ENCODE results near the gene GLDN.
"Not testable (repeated sequence)": the region's sequence is repeated elsewhere in the genome, so short reads cannot be mapped to it uniquely, and the experiment has no call there.

Gene GLDN

DNA sequence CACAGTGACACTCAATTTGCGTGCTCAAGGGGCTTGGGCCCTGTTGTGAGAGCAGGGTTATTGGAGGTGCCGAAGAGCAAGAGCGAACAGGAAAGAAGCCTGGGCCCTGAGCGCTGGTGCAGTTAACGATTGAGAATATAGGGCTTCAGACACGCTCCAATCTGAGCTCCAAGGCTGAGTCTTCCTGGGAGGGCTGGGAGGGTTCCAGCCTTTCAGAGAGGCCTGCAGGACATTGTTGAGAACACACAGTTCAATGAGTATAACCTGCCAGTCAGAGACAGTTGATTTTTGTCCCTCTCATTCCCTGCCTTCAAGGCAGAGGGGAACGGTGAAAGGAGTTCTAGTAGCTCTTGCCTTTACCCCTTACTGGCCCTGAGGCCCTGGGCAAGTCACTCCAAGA lies 47.3 kb downstream of the GLDN start:
- no peak for DNase-seq (ENCODE audit: low read depth)

DNA sequence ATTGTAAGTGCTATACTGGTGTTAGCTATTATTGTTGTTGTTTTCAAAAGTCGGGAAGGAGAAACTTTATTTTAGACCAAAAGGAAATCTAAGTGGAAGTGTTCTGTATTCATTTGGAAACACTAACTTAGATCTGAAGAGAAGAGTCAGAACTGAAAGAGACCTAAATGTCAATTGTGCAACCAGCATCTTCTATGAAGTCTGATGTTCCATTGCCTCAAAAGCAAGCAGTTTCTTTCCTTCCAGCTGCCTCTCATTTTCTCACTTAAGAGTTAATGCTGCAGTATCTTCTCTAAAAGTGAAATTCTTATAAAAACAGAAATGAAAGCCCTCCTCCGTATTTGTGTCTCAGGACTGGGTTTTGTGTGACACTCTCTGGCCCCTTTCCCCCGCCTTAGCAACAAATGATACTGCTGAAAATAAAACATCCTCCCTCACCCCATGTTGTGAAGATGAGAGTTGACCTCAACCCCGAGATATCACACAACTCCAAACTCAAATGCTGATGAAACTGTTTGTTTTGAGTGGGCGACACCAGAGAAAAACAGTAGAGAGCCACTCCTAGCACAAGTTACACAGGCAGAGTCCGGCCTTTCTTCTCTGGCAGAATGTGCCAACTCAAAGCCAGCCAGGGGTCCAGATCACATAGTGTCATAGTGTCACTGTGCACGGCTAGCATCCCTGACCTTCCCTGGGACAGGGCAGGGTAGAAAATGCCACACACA lies 48.9 kb downstream of the GLDN start:
- no peak for DNase-seq (ENCODE audit: low read depth)

DNA sequence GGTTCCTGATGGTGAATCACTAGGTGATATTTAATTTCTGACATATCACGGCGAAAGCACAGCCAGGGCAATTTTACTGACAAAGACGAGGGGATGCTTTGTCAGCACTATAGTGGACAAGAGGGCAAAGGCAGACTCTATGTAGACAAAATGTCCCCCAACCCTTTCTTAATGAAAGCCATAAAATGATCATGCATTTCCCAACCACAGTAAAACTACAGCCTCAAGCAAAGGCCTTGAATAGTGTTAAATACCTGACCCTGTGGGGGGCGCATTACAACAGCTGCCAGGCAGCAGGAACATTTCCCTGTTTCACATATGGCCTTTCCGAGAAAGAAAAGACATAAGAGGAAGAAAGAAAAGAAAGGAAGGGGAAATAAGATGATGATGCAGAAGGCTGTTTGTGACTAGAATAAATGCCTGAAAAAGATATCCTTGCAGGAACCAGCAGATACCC lies 49.5 kb downstream of the GLDN start:
- DNase-seq (ENCODE audit: low read depth): no peak

DNA sequence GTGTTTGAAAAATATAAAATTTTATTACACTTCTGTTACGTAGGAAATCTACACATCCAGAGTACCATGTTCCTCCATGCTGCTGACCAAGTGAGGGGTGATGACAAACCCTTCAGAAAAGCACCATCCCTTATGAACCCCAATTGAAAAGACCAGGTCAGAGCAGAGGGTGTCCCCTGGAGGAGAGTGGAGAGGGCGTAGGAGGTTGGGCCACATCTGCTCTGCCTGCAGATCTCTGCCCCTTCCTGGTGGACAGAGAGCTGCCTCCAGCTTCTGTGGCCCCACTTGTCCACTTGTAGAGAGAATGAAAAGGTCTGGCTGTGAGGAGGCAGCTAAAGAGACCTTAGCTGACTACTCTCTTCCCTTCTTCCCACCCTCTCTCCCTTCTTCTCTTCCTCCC lies 55.5 kb downstream of the GLDN start:
- no peak for DNase-seq (ENCODE audit: low read depth)

DNA sequence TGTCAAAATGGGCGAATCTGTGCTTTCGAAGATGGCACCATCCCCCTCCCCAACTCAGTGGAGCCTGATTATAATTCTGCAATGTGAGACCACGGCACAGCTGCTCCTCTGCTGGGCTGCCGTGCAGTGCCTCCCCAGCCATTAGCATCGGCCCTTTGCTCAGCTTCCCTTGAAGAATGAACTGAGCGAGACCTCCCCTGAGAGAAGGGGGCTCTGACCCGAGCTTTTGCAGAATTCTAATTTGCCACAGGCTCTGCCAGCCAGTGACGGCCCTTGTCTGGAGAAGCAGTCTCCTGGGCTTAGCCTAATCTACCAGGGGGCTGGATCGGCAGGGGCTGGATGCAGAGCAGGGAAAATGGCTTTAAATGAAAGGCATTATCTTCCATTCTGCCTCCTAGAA lies 57.2 kb downstream of the GLDN start:
- no peak for DNase-seq (ENCODE audit: low read depth)

DNA sequence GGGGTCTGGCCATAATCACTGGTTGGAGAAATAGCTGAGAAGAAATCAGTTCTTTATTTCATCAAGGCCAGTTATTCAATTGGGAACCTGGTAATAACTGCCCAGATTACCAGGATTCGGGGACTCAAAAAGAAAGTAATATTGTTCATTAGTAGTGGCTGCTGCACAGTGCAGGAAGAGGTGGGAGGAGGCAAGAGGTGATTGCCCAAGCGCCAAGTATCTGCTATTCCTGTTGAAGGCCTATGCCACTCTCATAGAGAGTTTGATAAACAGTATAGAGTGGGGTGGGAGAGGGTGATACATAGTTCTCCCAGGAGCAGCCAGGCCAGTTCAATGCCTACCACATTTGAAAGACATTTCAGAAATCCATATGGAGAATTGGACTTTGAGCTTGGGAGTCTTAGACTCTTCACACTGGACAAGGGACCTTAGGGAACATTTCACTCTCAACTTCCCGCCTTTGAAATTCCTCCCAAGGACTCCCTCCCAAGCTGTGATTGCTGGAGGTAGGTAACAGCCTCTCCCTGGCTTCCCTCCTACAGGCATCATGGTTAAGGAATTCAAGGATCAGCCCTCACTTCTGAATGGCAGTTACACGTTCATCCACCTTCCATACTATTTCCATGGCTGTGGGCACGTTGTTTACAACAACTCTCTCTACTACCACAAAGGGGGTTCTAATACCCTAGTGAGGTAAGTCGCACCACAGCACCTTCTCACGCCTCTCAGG lies 59.8 kb downstream of the GLDN start:
- no peak for DNase-seq (ENCODE audit: low read depth)

DNA sequence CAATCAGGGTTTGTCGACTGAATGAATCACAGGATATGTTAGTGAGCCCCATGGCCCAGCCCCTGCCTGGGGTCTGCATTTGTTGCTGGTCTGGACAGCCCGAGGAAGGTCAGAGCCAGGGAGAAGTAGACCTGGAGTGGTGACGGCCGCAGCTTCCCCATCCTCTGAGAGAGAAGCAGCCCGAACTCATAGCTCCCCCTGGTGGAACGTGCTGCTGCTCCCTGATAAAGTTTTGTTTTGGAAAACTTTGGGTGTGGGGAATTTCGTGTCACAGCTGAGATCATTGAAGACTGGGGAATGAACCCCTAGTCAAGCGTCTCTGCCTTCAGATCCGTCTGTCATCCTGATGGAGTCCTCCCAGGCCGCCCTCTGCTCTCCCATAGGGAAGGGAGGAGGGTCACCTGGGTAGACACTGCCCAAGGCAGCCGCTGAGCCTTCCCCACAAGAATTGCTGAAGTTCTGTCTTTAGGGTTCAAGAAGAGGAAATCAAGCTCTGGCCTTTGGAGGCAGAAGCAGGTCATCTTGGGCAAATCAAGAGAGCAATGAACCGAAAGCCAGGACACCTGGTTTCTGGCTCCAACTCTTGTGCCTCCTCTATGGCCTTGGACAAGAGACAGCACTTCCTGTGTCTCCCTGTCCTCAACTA lies 60.5 kb downstream of the GLDN start:
- no peak for DNase-seq (ENCODE audit: low read depth)

DNA sequence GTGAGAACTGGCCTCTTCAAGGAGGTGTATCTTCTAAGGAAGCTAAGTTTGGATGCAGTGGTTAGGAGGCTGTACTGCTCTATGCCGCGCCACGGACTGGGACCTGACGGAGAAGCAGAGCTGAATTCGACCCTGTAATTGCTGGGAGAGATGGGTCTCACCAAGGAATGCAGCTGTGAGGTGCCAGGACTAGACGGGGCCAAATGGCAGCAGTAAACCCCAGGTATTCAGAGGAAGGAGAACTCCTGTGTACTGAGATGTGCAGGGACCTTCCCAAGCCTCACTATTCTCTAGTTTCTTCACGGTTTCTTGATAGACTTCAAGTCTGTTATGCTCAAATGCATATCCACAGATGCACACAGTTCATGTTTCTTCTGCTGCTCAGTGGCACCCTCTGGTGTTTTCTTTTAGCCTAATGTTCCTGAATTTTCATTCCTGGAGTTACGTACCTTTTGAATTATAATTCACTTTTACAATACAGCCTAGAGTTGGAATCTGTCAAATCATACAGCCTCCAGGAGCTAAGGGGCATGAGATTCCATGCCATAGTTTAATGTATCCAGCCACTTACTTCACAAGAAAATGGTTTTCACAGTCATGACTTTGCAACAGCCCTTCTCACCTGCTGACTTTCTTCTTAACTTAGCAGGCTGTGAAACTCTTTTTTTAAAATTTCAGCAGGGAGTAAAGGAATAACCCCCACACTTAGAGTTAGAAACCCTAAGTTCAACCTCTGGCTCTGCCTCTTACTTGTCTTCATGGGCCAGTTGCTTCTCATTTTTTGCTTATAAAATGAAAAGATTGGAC lies 61.8 kb downstream of the GLDN start:
- DNase-seq (ENCODE audit: low read depth): no peak

DNA sequence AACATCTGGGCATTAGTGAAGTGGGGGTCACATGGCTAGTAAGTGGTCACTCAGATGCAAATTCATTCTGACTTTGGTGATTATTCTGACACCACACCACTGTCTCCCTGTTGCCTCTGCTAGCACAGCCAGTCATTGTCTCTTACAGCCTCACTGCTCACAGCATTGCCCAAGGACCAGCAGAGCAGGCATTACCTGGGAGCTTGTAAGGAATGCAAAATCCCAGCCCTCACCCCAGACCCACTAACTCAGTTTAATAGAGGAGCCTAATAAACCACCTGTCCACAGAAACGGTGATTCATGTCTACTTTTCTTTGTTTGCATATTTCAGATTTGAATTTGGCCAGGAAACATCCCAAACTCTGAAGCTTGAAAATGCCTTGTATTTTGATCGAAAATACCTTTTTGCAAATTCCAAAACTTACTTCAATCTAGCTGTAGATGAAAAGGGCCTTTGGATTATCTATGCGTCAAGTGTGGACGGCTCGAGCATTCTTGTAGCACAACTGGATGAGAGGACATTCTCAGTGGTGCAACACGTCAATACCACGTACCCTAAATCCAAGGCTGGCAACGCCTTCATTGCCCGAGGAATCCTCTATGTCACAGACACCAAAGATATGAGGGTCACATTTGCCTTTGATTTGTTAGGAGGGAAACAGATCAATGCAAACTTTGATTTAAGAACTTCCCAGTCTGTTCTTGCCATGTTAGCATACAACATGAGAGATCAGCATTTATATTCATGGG lies 62.7 kb downstream of the GLDN start:
- no peak for DNase-seq (ENCODE audit: low read depth)

DNA sequence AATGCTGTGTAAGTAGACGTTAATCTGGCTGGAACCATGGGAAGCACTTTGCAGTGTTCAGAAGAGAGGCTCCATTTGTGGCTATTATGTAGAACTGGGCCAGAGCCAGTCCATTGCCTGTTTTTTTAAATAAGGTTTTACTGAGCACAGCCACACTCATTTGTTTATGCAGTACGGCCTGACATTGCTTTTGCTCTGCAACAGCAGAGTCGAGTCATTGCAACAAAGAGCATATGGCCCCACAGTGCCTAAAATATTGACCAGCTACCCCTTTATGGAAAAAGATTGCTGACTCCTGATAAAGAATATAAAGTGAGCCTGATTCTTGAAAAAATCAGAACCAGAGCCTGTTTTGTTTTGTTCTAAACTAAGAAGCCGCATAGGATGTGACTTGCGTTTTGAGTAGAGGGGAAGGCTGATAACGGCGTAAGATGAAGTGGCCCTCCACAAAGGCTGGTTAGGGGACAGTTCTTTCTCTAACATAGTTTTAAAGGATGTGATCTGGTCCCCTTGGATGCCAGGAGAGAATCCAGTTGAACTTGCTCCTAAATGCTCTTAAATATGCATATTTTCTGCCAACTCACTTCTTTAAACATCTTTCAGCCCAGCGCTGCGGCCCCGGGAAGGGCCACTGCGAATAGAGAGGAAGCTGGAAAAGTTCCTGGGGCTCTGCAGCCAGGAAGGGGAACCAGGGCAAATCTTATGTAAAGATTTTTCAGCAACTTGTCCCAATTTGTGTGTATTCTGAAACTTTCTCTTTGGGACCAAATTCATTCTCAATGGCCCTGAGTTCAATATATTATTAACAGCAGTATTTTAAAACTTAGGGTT lies 64.5 kb downstream of the GLDN start:
- no peak for DNase-seq (ENCODE audit: low read depth)

DNA sequence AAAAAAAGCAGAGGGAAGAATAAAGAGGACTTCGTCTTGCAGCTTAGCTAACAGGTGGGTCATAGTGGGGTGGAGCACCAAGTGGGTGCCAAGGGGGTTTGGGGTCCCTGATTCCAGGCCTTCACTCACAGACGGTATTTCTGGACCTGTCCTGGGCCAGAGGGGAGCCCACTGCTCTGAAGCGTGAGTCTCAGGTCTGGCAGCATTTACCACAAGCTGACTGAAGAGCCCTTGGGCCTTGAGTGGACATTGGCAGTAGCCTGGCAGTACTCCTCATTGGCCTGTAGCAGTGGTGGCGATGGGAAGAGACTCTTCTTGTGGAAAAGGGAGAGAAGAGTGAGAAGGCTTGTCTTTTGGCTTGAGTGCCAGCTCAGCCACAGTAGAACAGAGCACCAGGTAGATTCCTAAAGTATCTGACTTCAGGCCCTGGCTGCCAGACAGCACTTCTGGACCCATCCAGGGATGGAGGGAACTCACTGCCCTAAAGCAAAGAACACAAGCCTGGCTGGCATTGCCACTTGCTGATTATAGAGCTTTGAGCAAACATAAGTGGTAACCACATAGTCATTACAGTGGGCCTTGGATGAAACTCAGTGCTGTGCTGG lies 72.9 kb downstream of the GLDN start:
- no peak for DNase-seq (ENCODE audit: low read depth)

DNA sequence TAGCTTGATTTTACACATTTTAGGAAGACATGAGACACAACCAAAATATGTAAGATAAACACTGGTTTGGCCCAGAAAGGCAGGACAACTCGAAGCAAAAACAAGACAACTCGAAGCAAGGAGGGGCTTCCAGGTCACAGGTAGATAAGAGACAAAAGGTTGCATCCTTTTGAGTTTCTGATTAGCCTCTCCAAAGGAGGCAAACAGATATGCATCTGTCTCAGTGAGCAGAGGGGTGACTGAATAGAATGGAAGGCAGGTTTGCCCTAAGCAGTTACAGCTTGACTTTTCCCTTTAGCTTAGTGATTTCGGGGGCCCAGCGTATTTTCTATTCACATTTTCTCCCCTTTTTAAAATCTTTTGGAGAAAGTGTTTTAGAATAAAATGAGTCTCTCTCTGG lies 74.7 kb downstream of the GLDN start:
- no peak for DNase-seq (ENCODE audit: low read depth)

DNA sequence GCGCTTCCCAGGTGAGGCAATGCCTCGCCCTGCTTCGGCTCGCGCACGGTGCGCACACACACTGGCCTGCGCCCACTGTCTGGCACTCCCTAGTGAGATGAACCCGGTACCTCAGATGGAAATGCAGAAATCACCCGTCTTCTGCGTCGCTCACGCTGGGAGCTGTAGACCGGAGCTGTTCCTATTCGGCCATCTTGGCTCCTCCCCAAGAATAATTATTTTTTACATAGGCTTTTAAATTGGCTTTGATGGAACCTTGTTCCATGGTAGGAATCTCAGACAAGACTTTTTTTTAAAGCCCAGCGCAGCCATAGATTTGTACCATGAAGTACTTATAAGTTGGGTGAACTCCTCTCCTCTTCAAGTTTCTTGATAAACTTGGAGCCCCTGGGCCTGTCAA lies 81.6 kb downstream of the GLDN start:
- not testable (repeated sequence) for DNase-seq (ENCODE audit: low read depth)

DNA sequence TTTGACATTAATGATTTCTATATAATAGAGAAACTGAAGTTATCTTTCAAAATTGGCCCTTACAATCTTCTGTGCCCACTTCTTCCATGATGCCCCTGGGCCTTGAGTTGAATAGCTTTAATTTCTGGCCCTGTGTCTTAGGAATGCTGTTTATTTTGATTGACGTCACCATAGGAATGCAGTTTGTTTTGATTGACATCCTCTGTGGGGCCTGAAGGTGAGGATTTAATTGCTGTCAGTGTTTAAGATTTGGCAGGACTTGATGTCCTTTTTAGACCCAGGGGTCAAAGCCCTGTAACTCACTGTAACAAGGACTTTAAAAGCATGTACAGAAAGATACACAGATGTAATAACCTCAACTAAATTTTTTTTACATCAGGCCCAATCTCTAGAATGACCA lies 83.3 kb downstream of the GLDN start:
- no peak for DNase-seq (ENCODE audit: low read depth)

DNA sequence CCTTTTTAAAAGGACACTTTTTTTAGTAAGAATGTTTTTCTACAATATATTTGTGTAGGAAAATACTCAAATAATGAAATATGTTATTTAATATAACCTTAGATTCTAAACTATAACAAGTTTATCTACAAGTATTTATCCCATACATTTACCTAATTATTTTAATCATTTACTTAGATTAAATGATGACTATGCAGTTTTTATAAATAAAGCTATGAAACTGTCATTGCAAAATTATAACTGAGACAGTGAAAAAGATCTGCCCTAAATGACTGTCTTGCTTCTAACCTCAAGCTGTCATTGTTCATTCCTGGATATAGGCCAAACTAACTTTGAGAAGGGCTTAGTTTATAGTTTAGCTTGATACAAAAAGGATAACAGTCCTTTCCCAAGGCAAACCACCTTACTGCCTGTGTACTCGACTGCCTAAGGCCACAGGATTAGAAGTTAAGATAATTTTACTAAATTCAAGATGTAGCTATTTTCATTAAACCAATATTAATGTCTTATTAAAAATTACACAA lies 84.1 kb downstream of the GLDN start:
- no peak for DNase-seq (ENCODE audit: low read depth)

DNA sequence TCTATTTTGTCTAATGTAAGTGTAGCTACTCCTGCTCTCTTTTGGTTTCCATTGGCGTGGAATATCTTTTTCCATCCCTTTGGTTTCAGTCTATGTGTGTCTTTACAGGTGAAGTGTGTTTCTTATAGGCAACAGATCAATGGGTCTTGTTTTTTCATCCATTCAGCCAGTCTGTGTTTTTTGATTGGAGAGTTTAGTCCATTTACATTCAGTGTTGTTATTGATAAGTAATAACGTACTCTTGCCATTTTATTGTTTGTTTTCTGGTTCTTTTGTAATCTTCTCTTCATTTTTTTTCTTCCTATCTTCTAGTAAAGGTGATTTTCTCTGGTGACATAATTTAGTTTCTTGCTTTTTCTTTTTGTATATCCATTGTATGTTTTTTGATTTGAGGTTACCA lies 97.1 kb downstream of the GLDN start:
- no peak for DNase-seq (ENCODE audit: low read depth)

DNA sequence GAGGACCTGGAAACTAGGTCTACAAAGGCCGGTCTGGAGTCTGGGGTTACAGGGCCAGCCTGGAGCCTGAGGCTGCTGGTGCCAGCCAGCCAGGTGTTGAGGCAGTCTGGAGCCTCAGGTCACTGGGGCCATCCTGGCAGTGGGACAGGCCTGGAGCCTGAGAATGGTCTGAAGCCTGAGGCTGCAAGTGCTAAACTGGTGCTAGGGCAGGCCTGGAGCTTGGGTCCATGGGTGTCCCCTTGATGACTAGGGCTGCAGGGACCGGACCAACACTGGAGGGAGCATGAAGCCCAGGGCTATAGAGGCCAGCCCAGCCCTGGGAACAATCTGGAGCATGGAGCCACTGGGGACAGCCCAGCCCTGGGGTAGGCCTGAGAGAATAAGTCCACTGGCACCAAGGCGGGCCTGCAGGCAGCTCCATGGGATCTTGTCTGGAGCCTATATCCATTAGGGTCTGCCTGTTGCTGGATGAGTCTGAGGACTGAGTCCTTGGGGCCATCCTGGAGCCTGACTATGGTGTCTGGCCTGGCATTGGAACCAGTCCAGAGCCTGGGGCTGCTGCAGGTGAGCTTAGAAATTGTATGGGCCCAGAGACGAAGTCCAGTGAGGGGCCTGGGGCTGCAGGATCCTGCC lies 101.9 kb downstream of the GLDN start:
- no peak for DNase-seq (ENCODE audit: low read depth)

DNA sequence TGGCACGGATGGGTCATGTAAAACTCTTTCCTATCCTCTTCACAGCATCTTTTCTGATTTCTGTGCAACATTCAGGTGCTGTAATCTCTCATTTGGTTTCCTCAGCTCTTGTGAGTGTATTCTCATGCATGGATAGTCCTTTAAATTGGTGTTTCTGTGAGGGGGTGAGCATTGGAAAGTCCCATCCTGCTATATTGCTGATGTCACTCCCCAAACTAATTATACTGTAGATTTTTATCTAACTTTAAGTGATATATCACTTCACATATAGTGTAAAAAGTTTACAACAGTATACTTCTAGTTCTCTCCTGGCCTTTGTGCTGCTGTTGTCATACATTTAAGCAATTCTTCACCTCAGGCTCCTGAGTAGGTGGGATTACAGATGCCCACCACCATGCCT lies 102.7 kb downstream of the GLDN start:
- no peak for DNase-seq (ENCODE audit: low read depth)

DNA sequence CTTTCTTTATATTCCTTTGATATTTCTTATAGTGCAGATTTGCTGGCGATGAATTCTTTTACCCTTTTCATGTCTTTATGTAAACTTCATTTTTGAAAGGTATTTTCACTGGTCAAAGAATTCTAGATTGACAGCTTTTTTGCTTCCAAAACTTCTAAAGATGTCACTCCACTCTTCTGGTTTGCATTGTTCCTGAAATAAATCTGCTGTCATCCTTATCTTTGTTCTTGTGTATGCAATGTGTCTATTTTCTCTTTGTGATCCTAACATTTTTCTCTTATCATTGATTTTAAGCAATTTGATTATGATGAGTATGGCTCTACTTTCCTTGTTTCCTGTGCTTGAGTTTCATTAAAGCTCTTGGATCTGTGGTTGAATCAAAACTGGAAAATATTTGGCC lies 103.4 kb downstream of the GLDN start:
- no peak for DNase-seq (ENCODE audit: low read depth)
